OCI-LY7 (cell line): Measurements from ENCODE around the gene PLPPR3.

Experiments used
- CTCF ChIP-seq: fragments of 200-600 bp; sonication (generic); conservative IDR thresholded peaks from 2 replicates; pipeline ENCODE4 v1.5.1; 2014; ENCODE audit warnings: mild to moderate bottlenecking, antibody characterized with exemption, low read length, moderate library complexity, mixed read lengths
- EZH2phosphoT487 ChIP-seq: fragments of 200-600 bp; sonication (generic); IDR thresholded peaks from 2 replicates; pipeline ENCODE4 v1.6.1; 2018; ENCODE audit warnings: low read depth, borderline replicate concordance, mild to moderate bottlenecking, mixed run types, antibody characterized with exemption, low read length, moderate library complexity, mixed read lengths

- TF ChIP-seq CTCF (no peak), EZH2phosphoT487 (no peak)
Observed at GRCh38 chr19:824885-825284, 3.1 kb upstream of the PLPPR3 start.
